ENCODE data around the gene RRP8. TPM values are rescaled to one million over a fixed set of nuclear protein-coding genes. Genes with fewer than 3 reads are reported as not detected.
A peak's percentile ranks its signal among the peaks of the same experiment; 100 is the strongest.

The RRP8 gene
- total RNA-seq, 1 donor, result 7.2 TPM

DNA sequence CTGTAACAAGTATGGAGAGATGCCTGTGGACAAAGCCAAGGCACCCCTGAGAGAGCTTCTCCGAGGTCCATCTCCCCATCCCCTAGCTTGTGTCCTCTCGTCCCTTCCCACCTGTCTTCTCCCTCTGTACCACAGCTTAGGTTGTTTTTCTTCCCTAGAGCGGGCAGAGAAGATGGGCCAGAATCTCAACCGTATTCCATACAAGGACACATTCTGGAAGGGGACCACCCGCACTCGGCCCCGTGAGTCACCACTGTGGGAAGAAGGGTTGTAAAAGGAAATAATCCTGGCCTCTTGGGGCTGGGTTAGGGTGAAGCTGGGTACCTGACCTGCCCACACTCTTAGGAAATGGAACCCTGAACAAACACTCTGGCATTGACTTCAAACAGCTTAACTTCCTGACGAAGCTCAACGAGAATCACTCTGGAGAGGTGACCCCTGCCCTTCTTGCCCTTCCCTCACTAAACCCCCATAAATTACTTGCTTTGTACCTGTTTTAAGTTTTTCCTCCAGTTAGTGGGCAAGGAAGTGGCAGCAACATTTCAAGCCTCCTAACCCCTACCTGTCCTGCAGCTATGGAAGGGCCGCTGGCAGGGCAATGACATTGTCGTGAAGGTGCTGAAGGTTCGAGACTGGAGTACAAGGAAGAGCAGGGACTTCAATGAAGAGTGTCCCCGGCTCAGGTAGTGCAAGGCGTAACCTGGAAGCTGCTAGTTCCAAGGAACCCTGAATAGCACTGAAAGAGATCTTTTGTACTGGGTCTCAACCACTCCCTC, 5.5 kb upstream of the RRP8 start:
- peaks cover 70% of the 10 kb centered on the region for H3K79me2 ChIP-seq (ENCODE audit: insufficient read depth, low read length)
- H3K27ac ChIP-seq (ENCODE audit: low read depth, low read length), result peak overlapping the region; percentile 24
- H3K36me3 ChIP-seq (ENCODE audit: insufficient read depth, low read length), result peaks cover 44% of the 10 kb centered on the region
- no peak for DNase-seq (ENCODE audit: insufficient read length, low spot score, missing footprints)
- H3K4me2 ChIP-seq (ENCODE audit: insufficient read depth, low read length), result peak overlapping the region; percentile 1
- no peaks in the 10 kb centered on the region for H3K27me3 ChIP-seq (ENCODE audit: insufficient read depth, low read length)
- H3K4me1 ChIP-seq (ENCODE audit: insufficient read depth, low read length), result peaks cover 66% of the 10 kb centered on the region
- no peaks in the 10 kb centered on the region for H3K9me3 ChIP-seq (ENCODE audit: low read depth, low read length)
- TF ChIP-seq, protein P1, sequence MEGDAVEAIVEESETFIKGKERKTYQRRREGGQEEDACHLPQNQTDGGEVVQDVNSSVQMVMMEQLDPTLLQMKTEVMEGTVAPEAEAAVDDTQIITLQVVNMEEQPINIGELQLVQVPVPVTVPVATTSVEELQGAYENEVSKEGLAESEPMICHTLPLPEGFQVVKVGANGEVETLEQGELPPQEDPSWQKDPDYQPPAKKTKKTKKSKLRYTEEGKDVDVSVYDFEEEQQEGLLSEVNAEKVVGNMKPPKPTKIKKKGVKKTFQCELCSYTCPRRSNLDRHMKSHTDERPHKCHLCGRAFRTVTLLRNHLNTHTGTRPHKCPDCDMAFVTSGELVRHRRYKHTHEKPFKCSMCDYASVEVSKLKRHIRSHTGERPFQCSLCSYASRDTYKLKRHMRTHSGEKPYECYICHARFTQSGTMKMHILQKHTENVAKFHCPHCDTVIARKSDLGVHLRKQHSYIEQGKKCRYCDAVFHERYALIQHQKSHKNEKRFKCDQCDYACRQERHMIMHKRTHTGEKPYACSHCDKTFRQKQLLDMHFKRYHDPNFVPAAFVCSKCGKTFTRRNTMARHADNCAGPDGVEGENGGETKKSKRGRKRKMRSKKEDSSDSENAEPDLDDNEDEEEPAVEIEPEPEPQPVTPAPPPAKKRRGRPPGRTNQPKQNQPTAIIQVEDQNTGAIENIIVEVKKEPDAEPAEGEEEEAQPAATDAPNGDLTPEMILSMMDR (IDR thresholded peaks at IDR 0.05; ENCODE audit: extremely low read depth, low read depth, low read length), result no peak
- H2AFZ ChIP-seq (ENCODE audit: low read length), result no peak overlapping the region
- peaks cover 15% of the 10 kb centered on the region for H4K20me1 ChIP-seq (ENCODE audit: insufficient read depth, low read length)
- no peak overlapping the region for H3K4me3 ChIP-seq (ENCODE audit: insufficient read depth, low read length)

DNA sequence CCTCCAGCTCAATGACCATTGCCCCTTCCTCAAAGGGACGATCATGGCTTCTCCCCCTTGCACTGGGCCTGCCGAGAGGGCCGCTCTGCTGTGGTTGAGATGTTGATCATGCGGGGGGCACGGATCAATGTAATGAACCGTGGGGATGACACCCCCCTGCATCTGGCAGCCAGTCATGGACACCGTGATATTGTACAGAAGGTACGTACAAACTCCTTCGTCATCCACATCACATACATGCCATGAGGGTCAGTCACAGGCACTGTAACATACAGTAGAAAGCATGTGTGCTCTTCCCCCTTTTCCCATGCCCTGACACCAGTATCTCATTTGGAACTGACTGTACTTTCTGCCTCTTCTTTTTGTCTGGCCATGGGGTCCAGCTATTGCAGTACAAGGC, 4.6 kb upstream of the RRP8 start:
- H3K4me2 ChIP-seq (ENCODE audit: insufficient read depth, low read length), result no peak overlapping the region
- peak overlapping the region; percentile 41 for H3K27ac ChIP-seq (ENCODE audit: low read depth, low read length)
- H4K20me1 ChIP-seq (ENCODE audit: insufficient read depth, low read length), result peaks cover 15% of the 10 kb centered on the region
- TF ChIP-seq, protein P1 (IDR thresholded peaks at IDR 0.05; ENCODE audit: extremely low read depth, low read depth, low read length), result no peak
- H3K27me3 ChIP-seq (ENCODE audit: insufficient read depth, low read length), result no peaks in the 10 kb centered on the region
- peaks cover 64% of the 10 kb centered on the region for H3K4me1 ChIP-seq (ENCODE audit: insufficient read depth, low read length)
- peaks cover 78% of the 10 kb centered on the region for H3K79me2 ChIP-seq (ENCODE audit: insufficient read depth, low read length)
- H2AFZ ChIP-seq (ENCODE audit: low read length), result no peak overlapping the region
- H3K36me3 ChIP-seq (ENCODE audit: insufficient read depth, low read length), result peaks cover 43% of the 10 kb centered on the region
- no peaks in the 10 kb centered on the region for H3K9me3 ChIP-seq (ENCODE audit: low read depth, low read length)
- H3K4me3 ChIP-seq (ENCODE audit: insufficient read depth, low read length), result no peak overlapping the region
- DNase-seq (ENCODE audit: insufficient read length, low spot score, missing footprints), result no peak

DNA sequence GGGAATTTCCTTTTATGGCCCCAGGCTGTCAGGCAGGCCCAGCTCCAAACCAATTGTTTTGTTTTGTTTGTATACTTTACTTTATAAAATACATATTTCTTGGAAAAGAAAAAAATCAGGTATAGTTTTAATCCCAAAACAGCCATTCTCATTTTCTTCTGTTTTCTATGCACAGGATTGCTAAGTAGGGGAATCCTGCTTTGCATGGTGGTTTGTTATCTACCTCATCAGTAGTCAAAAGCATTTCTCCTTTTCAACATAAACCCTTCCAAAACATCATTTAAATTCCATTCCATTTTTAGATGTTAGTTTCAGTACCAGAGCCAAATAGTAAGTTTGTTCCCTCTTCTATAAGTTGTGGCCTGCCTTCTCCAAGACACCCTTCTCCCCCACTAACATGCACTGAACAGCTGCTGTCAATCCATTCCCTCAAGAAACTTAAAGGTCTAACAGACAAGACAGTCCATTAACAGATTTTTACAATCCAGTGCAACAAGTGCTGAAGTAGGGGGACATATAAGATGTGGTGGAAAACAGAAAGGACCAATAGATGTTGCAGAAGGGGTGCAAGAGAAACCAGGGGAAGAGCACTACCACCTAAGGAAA, 3.9 kb upstream of the RRP8 start:
- H4K20me1 ChIP-seq (ENCODE audit: insufficient read depth, low read length), result peaks cover 15% of the 10 kb centered on the region
- no peak overlapping the region for H3K4me3 ChIP-seq (ENCODE audit: insufficient read depth, low read length)
- H3K27me3 ChIP-seq (ENCODE audit: insufficient read depth, low read length), result no peaks in the 10 kb centered on the region
- H3K79me2 ChIP-seq (ENCODE audit: insufficient read depth, low read length), result peaks cover 85% of the 10 kb centered on the region
- no peaks in the 10 kb centered on the region for H3K9me3 ChIP-seq (ENCODE audit: low read depth, low read length)
- DNase-seq (ENCODE audit: insufficient read length, low spot score, missing footprints), result no peak
- H3K36me3 ChIP-seq (ENCODE audit: insufficient read depth, low read length), result peaks cover 43% of the 10 kb centered on the region
- peak overlapping the region; percentile 41 for H3K27ac ChIP-seq (ENCODE audit: low read depth, low read length)
- H2AFZ ChIP-seq (ENCODE audit: low read length), result no peak overlapping the region
- TF ChIP-seq, protein P1 (IDR thresholded peaks at IDR 0.05; ENCODE audit: extremely low read depth, low read depth, low read length), result no peak
- peaks cover 62% of the 10 kb centered on the region for H3K4me1 ChIP-seq (ENCODE audit: insufficient read depth, low read length)
- peak overlapping the region; percentile 93 for H3K4me2 ChIP-seq (ENCODE audit: insufficient read depth, low read length)

DNA sequence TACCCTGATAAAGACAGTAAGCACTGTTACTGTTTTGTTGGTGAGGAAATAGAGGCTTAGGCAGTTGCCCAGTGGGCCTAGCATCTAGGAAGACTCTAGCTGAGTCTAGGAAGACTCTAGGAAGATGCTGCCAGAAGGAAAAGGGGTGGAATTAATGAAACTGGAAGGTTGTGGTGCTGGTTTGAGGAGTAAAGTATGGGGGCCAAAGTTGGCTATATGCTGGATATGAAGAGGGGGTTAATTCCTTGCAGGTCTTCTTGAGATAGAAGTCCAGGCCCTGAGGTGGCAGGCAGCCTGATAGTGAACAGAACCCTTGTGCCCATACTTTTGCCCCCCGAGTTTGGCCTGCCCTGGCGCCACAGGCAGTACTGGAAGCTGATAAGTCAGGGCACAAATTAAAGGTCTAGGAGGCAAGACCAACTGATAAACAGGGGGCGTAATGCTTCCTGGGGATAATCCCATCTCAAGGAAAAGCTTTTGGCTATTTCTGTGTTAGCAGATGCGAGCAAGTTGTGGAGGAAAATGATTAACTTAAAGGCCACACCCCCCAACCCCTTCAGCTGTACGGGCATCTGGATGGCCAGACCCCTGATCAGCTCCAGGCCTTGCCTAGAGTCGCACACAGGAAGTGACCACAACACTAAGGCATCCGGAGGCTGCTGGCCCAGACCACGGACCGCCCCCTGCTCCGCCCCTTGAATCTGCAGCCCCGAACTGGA, 3.2 kb upstream of the RRP8 start:
- peaks cover 90% of the 10 kb centered on the region for H3K79me2 ChIP-seq (ENCODE audit: insufficient read depth, low read length)
- peak overlapping the region; percentile 79 for H3K27ac ChIP-seq (ENCODE audit: low read depth, low read length)
- H3K4me3 ChIP-seq (ENCODE audit: insufficient read depth, low read length), result peak overlapping the region; percentile 96
- H2AFZ ChIP-seq (ENCODE audit: low read length), result no peak overlapping the region
- H3K4me2 ChIP-seq (ENCODE audit: insufficient read depth, low read length), result peak overlapping the region; percentile 93
- no peaks in the 10 kb centered on the region for H3K27me3 ChIP-seq (ENCODE audit: insufficient read depth, low read length)
- H3K36me3 ChIP-seq (ENCODE audit: insufficient read depth, low read length), result peaks cover 46% of the 10 kb centered on the region
- H4K20me1 ChIP-seq (ENCODE audit: insufficient read depth, low read length), result peaks cover 22% of the 10 kb centered on the region
- H3K4me1 ChIP-seq (ENCODE audit: insufficient read depth, low read length), result peaks cover 68% of the 10 kb centered on the region
- TF ChIP-seq, protein P1 (IDR thresholded peaks at IDR 0.05; ENCODE audit: extremely low read depth, low read depth, low read length), result no peak
- H3K9me3 ChIP-seq (ENCODE audit: low read depth, low read length), result no peaks in the 10 kb centered on the region
- peak; percentile 98 for DNase-seq (ENCODE audit: insufficient read length, low spot score, missing footprints)
